Panc1 (cell line): ENCODE measurements around the gene ZNF555.

Experiments
- CTCF ChIP-seq: fragments of 450-650 bp; IDR thresholded peaks from 2 replicates; pipeline ENCODE4 v1.5.1; 2017; ENCODE audit warnings: mild to moderate bottlenecking
- POLR2AphosphoS5 ChIP-seq: IDR thresholded peaks from 2 replicates; pipeline ENCODE4 v1.6.1; 2012; ENCODE audit warnings: mild to moderate bottlenecking, low read depth, low read length, moderate library complexity
- REST ChIP-seq, 2 experiments: IDR thresholded peaks; 2 replicates each; pipeline ENCODE4 v1.6.1; 2011 to 2012; ENCODE audit warnings: low read depth in 2 of 2, control low read depth in 1 of 2, low read length in 1 of 2, mild to moderate bottlenecking in 1 of 2, moderate library complexity in 1 of 2; ENCODE audit not compliant: insufficient read depth in 1 of 2

GRCh38 chr19:2850256-2850925 is 9.1 kb downstream of the ZNF555 start:
- TF ChIP-seq CTCF (no peak), POLR2AphosphoS5 (no peak), REST (IDR thresholded peaks at IDR 0.05; ENCODE audit: insufficient read depth in 1 of 2, low read depth in 2 of 2, low read length in 1 of 2) (no peak)
